SK-N-SH treated with all-trans-retinoic acid at 6 μM for 48 hours (cell line): ENCODE measurements around the gene MYCBPAP.

Source experiments
- ATAC-seq: fragments of 200-7000 bp; cut with Tn5 transposase; 3 replicates; pipeline ENCODE4 v1.9.1; 2020; ENCODE audit warnings: mild to moderate bottlenecking, moderate library complexity
- ARNTL ChIP-seq: fragments of 450-650 bp; formaldehyde crosslinking; IDR thresholded peaks from 2 replicates; pipeline ENCODE4 v1.5.0; 2020; ENCODE audit warnings: low read depth, mild to moderate bottlenecking, moderate library complexity, borderline replicate concordance
- BACH2 ChIP-seq: fragments of 250-450 bp; sonication (Bioruptor Pico); IDR thresholded peaks from 2 replicates; pipeline ENCODE4 v1.9.0; 2021; ENCODE audit warnings: mild to moderate bottlenecking, borderline replicate concordance
- CREB5 ChIP-seq: fragments of 250-450 bp; sonication (Bioruptor Pico); IDR thresholded peaks from 2 replicates; pipeline ENCODE4 v1.5.1; 2020; ENCODE audit warnings: low read depth, mild to moderate bottlenecking, moderate library complexity
- CSDC2 ChIP-seq: fragments of 250-450 bp; sonication (Bioruptor Pico); IDR thresholded peaks from 2 replicates; pipeline ENCODE4 v1.5.0; 2020; ENCODE audit warnings: mild to moderate bottlenecking, moderate library complexity
- CSRNP3 ChIP-seq: fragments of 250-450 bp; sonication (Bioruptor Pico); IDR thresholded peaks from 2 replicates; pipeline ENCODE4 v1.5.1; 2021; ENCODE audit warnings: mild to moderate bottlenecking, moderate library complexity
- ESRRG ChIP-seq: fragments of 250-450 bp; sonication (Bioruptor Pico); IDR thresholded peaks from 2 replicates; pipeline ENCODE4 v1.6.1; 2021; ENCODE audit warnings: mild to moderate bottlenecking
- GLIS3 ChIP-seq: fragments of 250-450 bp; sonication (Bioruptor Pico); IDR thresholded peaks from 2 replicates; pipeline ENCODE4 v1.5.0; 2020; ENCODE audit warnings: mild to moderate bottlenecking, moderate library complexity
- OSR1 ChIP-seq: fragments of 250-450 bp; sonication (Bioruptor Pico); IDR thresholded peaks from 2 replicates; pipeline ENCODE4 v1.8.0; 2022; ENCODE audit warnings: moderate library complexity, mild to moderate bottlenecking, inconsistent platforms
- PATZ1 ChIP-seq: fragments of 250-450 bp; sonication (Bioruptor Pico); IDR thresholded peaks from 2 replicates; pipeline ENCODE4 v1.8.0; 2020; ENCODE audit warnings: mild to moderate bottlenecking, moderate library complexity, borderline replicate concordance
- POU6F1 ChIP-seq: fragments of 250-450 bp; sonication (Bioruptor Pico); IDR thresholded peaks from 2 replicates; pipeline ENCODE4 v1.8.0; 2021; ENCODE audit warnings: low read depth, mild to moderate bottlenecking, moderate library complexity, borderline replicate concordance
- PPARA ChIP-seq: fragments of 250-450 bp; sonication (Bioruptor Pico); IDR thresholded peaks from 2 replicates; pipeline ENCODE4 v1.5.0; 2020; ENCODE audit warnings: mild to moderate bottlenecking, borderline replicate concordance
- RARB ChIP-seq: fragments of 250-450 bp; sonication (Bioruptor Pico); IDR thresholded peaks from 2 replicates; pipeline ENCODE4 v1.8.0; 2021; ENCODE audit warnings: mild to moderate bottlenecking, moderate library complexity
- SNAI2 ChIP-seq: fragments of 250-450 bp; sonication (Bioruptor Pico); IDR thresholded peaks from 2 replicates; pipeline ENCODE4 v1.5.0; 2020; ENCODE audit warnings: mild to moderate bottlenecking, moderate library complexity
- TOX ChIP-seq: fragments of 250-450 bp; sonication (Bioruptor Pico); IDR thresholded peaks from 2 replicates; pipeline ENCODE4 v1.8.0; 2021; ENCODE audit warnings: mild to moderate bottlenecking, moderate library complexity, borderline replicate concordance
- ZC3H10 ChIP-seq: fragments of 250-450 bp; sonication (Bioruptor Pico); IDR thresholded peaks from 2 replicates; pipeline ENCODE4 v1.5.1; 2021; ENCODE audit warnings: mild to moderate bottlenecking, moderate library complexity
- ZFP3 ChIP-seq: fragments of 250-450 bp; sonication (Bioruptor Pico); IDR thresholded peaks from 2 replicates; pipeline ENCODE4 v1.5.0; 2020; ENCODE audit warnings: mild to moderate bottlenecking, moderate library complexity
- ZNF565 ChIP-seq: fragments of 450-650 bp; formaldehyde crosslinking; conservative IDR thresholded peaks from 2 replicates; pipeline ENCODE4 v1.5.0; 2020; ENCODE audit warnings: low read depth, mild to moderate bottlenecking, moderate library complexity
- ZNF70 ChIP-seq: fragments of 450-650 bp; formaldehyde crosslinking; IDR thresholded peaks from 2 replicates; pipeline ENCODE4 v1.5.0; 2020; ENCODE audit warnings: mild to moderate bottlenecking, moderate library complexity
- ZNF8 ChIP-seq: fragments of 450-650 bp; formaldehyde crosslinking; IDR thresholded peaks from 2 replicates; pipeline ENCODE4 v1.5.0; 2020; ENCODE audit warnings: mild to moderate bottlenecking, moderate library complexity

The MYCBPAP gene

DNA sequence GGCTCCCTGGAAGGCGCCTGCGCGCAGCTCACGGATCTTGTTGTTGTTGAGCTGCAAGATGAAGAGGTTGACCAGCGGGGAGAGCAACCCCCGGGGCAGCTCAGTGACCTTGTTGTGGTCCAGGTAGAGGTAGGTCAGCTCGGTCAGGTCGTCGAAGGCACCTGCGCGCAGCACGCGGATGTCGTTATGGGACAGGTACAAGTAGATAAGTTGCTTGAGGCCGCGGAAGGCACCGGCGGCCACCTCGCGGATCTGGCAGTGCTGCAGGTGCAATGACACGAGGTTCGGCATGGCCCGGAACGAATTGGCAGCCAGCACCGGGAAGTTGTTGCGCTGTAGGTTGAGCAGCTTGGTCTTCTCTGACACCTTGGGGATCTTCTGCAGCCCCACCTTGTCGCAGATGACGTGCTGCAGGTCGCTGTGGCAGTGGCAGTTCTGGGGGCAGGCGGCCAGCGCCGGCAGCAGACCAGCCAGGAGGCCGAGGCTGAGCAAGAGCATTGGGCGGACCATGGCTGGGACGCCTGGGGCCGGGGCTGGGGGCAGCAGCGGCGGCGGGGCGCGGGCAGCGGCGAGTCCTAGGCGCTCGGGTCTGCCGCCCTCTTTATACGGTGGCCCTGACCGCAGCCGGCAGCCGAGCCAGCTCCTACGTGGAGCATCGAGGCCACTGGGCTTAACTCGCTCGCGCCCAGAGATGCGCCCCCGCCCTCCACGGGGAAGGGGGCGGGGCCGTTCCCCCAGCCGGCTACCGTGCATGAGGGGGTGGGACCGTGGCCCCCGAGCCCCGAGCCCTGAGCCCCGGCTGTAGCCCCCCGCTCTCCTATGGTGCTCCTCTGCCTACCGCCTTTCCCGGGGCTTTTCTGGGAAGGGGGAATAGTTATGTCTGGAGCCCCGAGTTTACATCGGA, 39.7 kb upstream of the MYCBPAP start, which contains the start of gene CHAD (continued):
- TF ChIP-seq SNAI2 (CRISPR knock-in tag): no peak
- TF ChIP-seq ZNF565 (CRISPR knock-in tag): no peak
- no peak for TF ChIP-seq GLIS3 (CRISPR knock-in tag)
- TF ChIP-seq ESRRG (CRISPR knock-in tag): no peak

GRCh38 chr17:50469208-50469605, 39.0 kb upstream of the MYCBPAP start:
- TF ChIP-seq SNAI2 (CRISPR knock-in tag) (no peak), RARB (CRISPR knock-in tag) (no peak), GLIS3 (CRISPR knock-in tag) (no peak), PATZ1 (CRISPR knock-in tag) (no peak), TOX (CRISPR knock-in tag) (no peak), PPARA (CRISPR knock-in tag) (no peak), ZFP3 (no peak)
- peak; percentile 41 for ATAC-seq

- TF ChIP-seq ZNF70 (CRISPR knock-in tag) (no peak), RARB (CRISPR knock-in tag) (no peak), GLIS3 (CRISPR knock-in tag) (no peak), ZC3H10 (CRISPR knock-in tag) (no peak), ARNTL (CRISPR knock-in tag) (no peak), CSDC2 (CRISPR knock-in tag) (no peak), SNAI2 (CRISPR knock-in tag) (no peak), CREB5 (no peak), ZNF565 (CRISPR knock-in tag) (no peak), BACH2 (CRISPR knock-in tag) (no peak), PATZ1 (CRISPR knock-in tag) (no peak), POU6F1 (CRISPR knock-in tag) (no peak), ZNF8 (CRISPR knock-in tag) (no peak), ZFP3 (no peak), CSRNP3 (CRISPR knock-in tag) (no peak), OSR1 (no peak)
- ATAC-seq: no peak
Observed at GRCh38 chr17:50469671-50470305, 38.5 kb upstream of the MYCBPAP start.
